H1 (cell line): ENCODE measurements around the gene UCP2. TPM values are rescaled to one million over a fixed set of nuclear protein-coding genes. Genes with fewer than 3 reads are reported as not detected.

ENCODE experiments used
- CTCF ChIA-PET: fragments of 300-600 bp; sonication (Branson Sonifier 250); formaldehyde crosslinking; loops from one replicate; lab custom pipeline; 2021; ENCODE audit not compliant: partially characterized antibody; lab: Charles Lee
- POLR2A ChIA-PET: fragments of 300-600 bp; sonication (Branson Sonifier 250); formaldehyde crosslinking; loops from one replicate; lab custom pipeline; 2021; ENCODE audit warnings: inconsistent platforms; ENCODE audit not compliant: partially characterized antibody; lab: Charles Lee
- DNase-seq, 2 experiments: peaks; one replicate each; pipeline versions ENCODE4 v3.0.0 to v3.0.0-alpha.2; 2010 to 2022; ENCODE audit warnings: low spot score in 2 of 2, low read depth in 1 of 2, mixed read lengths in 1 of 2
- FAIRE-seq: peaks from 2 replicates; lab custom pipeline; 2011; peaks lifted over from hg19 to GRCh38; lab: Jason Lieb, UNC
- H2AFZ ChIP-seq: 2 replicates; pipeline ENCODE4 v1.8.1; 2012; ENCODE audit warnings: low read length, inconsistent platforms
- H2AK5ac ChIP-seq: 2 replicates; pipeline ENCODE4 v1.6.1; 2013; ENCODE audit warnings: low read depth, low read length
- H2BK120ac ChIP-seq: replicated peaks from 2 replicates; pipeline ENCODE3; 2013; ENCODE audit warnings: low read depth, low read length, inconsistent platforms
- H2BK12ac ChIP-seq: 2 replicates; pipeline ENCODE4 v1.6.1; 2013; ENCODE audit warnings: low read depth, low read length
- H2BK15ac ChIP-seq: 2 replicates; pipeline ENCODE4 v1.6.1; 2013; ENCODE audit warnings: low read length
- H2BK20ac ChIP-seq: 2 replicates; pipeline ENCODE4 v1.6.1; 2013; ENCODE audit warnings: low read length
- H2BK5ac ChIP-seq: 2 replicates; pipeline ENCODE4 v1.6.1; 2013; ENCODE audit warnings: low read depth, low read length
- H3K14ac ChIP-seq: 2 replicates; pipeline ENCODE4 v1.6.1; 2013; ENCODE audit warnings: inconsistent platforms; ENCODE audit not compliant: insufficient read length
- H3K18ac ChIP-seq: 2 replicates; pipeline ENCODE4 v1.6.1; 2013; ENCODE audit warnings: low read length; ENCODE audit errors: extremely low read depth
- H3K23ac ChIP-seq: 2 replicates; pipeline ENCODE4 v1.6.1; 2013; ENCODE audit warnings: inconsistent platforms; ENCODE audit not compliant: insufficient read length
- H3K23me2 ChIP-seq: 2 replicates; pipeline ENCODE4 v1.6.1; 2013; ENCODE audit warnings: low read depth, low read length
- H3K27ac ChIP-seq: 2 replicates; pipeline ENCODE4 v1.6.1; 2011; ENCODE audit warnings: low read depth, low read length, inconsistent platforms
- H3K27me3 ChIP-seq, 4 experiments: replicated peaks in 1 of 4; 1 replicate in 1 of 4; 2 replicates in 3 of 4; pipeline versions ENCODE4 v1.6.1 to v1.8.1; 2011 to 2013; ENCODE audit warnings: low read length in 3 of 4, mild to moderate bottlenecking in 3 of 4, inconsistent platforms in 2 of 4, mixed read lengths in 2 of 4, moderate library complexity in 1 of 4; ENCODE audit not compliant: control insufficient read depth in 3 of 4, insufficient read depth in 3 of 4; ENCODE audit errors: extremely low read depth in 1 of 4
- H3K36me3 ChIP-seq, 4 experiments: 2 replicates each; pipeline versions ENCODE4 v1.6.1 to v1.8.1; 2011 to 2013; ENCODE audit warnings: mild to moderate bottlenecking in 4 of 4, low read length in 3 of 4, moderate library complexity in 2 of 4, control low read depth in 1 of 4, inconsistent platforms in 1 of 4; ENCODE audit not compliant: insufficient read depth in 4 of 4, control insufficient read depth in 2 of 4
- H3K4ac ChIP-seq: replicated peaks from 2 replicates; pipeline ENCODE3; 2013; ENCODE audit warnings: low read length, low read depth, mixed read lengths, inconsistent platforms; ENCODE audit not compliant: insufficient read length
- H3K4me1 ChIP-seq, 4 experiments: replicated peaks in 1 of 4; 1 replicate in 1 of 4; 2 replicates in 3 of 4; pipeline versions ENCODE4 v1.6.1 to v1.8.1; 2011 to 2013; ENCODE audit warnings: low read length in 3 of 4, inconsistent platforms in 2 of 4, mixed read lengths in 1 of 4; ENCODE audit not compliant: insufficient read depth in 4 of 4, control insufficient read depth in 3 of 4
- H3K4me2 ChIP-seq, 2 experiments: 2 replicates each; pipeline versions ENCODE4 v1.6.1 to v1.8.1; 2011 to 2013; ENCODE audit warnings: low read depth in 2 of 2, low read length in 2 of 2, control low read depth in 1 of 2, inconsistent platforms in 1 of 2, mild to moderate bottlenecking in 1 of 2; ENCODE audit not compliant: insufficient read depth in 1 of 2
- H3K4me3 ChIP-seq, 4 experiments: fragments of 200-600, 300-600 bp in 1 of 4; sonication (generic), shearing (Covaris generic), sonication (Bioruptor Twin) in 1 of 4; 2 replicates each; pipeline versions ENCODE4 v1.5.1 to v1.8.1; 2011 to 2016; ENCODE audit warnings: low read length in 4 of 4, low read depth in 3 of 4, control low read depth in 2 of 4, inconsistent platforms in 2 of 4, mild to moderate bottlenecking in 2 of 4, mixed read lengths in 1 of 4, moderate library complexity in 1 of 4; ENCODE audit not compliant: insufficient read depth in 2 of 4; ENCODE audit errors: extremely low read depth in 1 of 4
- H3K56ac ChIP-seq: replicated peaks from 2 replicates; pipeline ENCODE3; 2013; ENCODE audit warnings: low read depth, mild to moderate bottlenecking, mixed read lengths, low read length, inconsistent platforms; ENCODE audit not compliant: insufficient read length
- H3K79me1 ChIP-seq: 2 replicates; pipeline ENCODE4 v1.6.1; 2013; ENCODE audit warnings: low read depth, low read length, control low read depth
- H3K79me2 ChIP-seq, 2 experiments: 2 replicates each; pipeline versions ENCODE4 v1.6.1 to v1.8.1; 2012 to 2013; ENCODE audit warnings: low read length in 2 of 2, mild to moderate bottlenecking in 2 of 2, inconsistent platforms in 1 of 2; ENCODE audit not compliant: insufficient read depth in 2 of 2, control insufficient read depth in 1 of 2
- H3K9ac ChIP-seq, 4 experiments: replicated peaks in 1 of 4; 1 replicate in 1 of 4; 2 replicates in 3 of 4; pipeline versions ENCODE4 v1.6.1 to v1.8.1; 2011 to 2013; ENCODE audit warnings: low read depth in 3 of 4, low read length in 3 of 4, control low read depth in 2 of 4, mild to moderate bottlenecking in 2 of 4, moderate library complexity in 2 of 4, inconsistent platforms in 1 of 4; ENCODE audit errors: extremely low read depth in 1 of 4
- H3K9me3 ChIP-seq, 2 experiments: 2 replicates each; pipeline versions ENCODE4 v1.6.1 to v1.8.1; 2012 to 2013; ENCODE audit warnings: mild to moderate bottlenecking in 2 of 2, moderate library complexity in 2 of 2, control low read depth in 1 of 2, inconsistent platforms in 1 of 2, low read depth in 1 of 2, low read length in 1 of 2, mixed read lengths in 1 of 2; ENCODE audit not compliant: insufficient read depth in 2 of 2
- H4K20me1 ChIP-seq, 2 experiments: replicated peaks in 1 of 2; 2 replicates each; pipeline versions ENCODE3 to v1.8.1; 2011 to 2013; ENCODE audit warnings: inconsistent platforms in 2 of 2, low read length in 2 of 2, mild to moderate bottlenecking in 1 of 2; ENCODE audit not compliant: insufficient read depth in 2 of 2, control insufficient read depth in 1 of 2
- H4K5ac ChIP-seq: 2 replicates; pipeline ENCODE4 v1.6.1; 2013; ENCODE audit warnings: low read length, low read depth, mixed read lengths, inconsistent platforms; ENCODE audit not compliant: insufficient read length
- H4K8ac ChIP-seq: 2 replicates; pipeline ENCODE4 v1.8.0; 2013; ENCODE audit warnings: mild to moderate bottlenecking, moderate library complexity, low read length, inconsistent platforms; ENCODE audit not compliant: insufficient read depth; ENCODE audit errors: extremely low read depth
- H4K91ac ChIP-seq: replicated peaks from 2 replicates; pipeline ENCODE3; 2013; ENCODE audit warnings: low read length, mixed read lengths, inconsistent platforms; ENCODE audit not compliant: insufficient read length
- GTF2F1 ChIP-seq: IDR thresholded peaks from 2 replicates; pipeline ENCODE4 v1.6.1; 2012; ENCODE audit warnings: low read depth, low read length, improper control_type of control experiment, borderline replicate concordance
- JUND ChIP-seq: IDR thresholded peaks from 2 replicates; pipeline ENCODE4 v1.6.1; 2011; ENCODE audit warnings: mild to moderate bottlenecking, improper control_type of control experiment, low read length
- MAX ChIP-seq: IDR thresholded peaks from 2 replicates; pipeline ENCODE4 v1.6.1; 2012; ENCODE audit warnings: inconsistent platforms
- WGBS, 2 experiments: shearing (Covaris generic) in 1 of 2; methylation state at CpG; one replicate each; pipeline versions ENCODE4 v1.1.6 to v1.1.7; 2013 to 2015; ENCODE audit warnings: low lambda C conversion rate in 2 of 2, mixed read lengths in 2 of 2, inconsistent platforms in 1 of 2, low coverage in 1 of 2, missing lambda C conversion rate in 1 of 2; ENCODE audit not compliant: insufficient replicate concordance in 2 of 2, insufficient coverage in 1 of 2, insufficient read length in 1 of 2; ENCODE audit errors: extremely low coverage in 1 of 2, missing lambda C conversion rate in 1 of 2; 5-methylcytosine and 5-hydroxymethylcytosine counted together
- polyA plus RNA-seq, 7 experiments: library from polyadenylated mRNA; depleted of rRNA in 3 of 7; stranded (reverse) in 5 of 7; unstranded in 2 of 7; fragments of >200 nt in 5 of 7; fragments of 200-250 nt in 2 of 7; gene quantifications; 1 replicate in 5 of 7; 2 replicates in 1 of 7; 4 replicates in 1 of 7; pipeline versions ENCODE4 v1.2.1 to v1.2.3, GENCODE V29; 2011 to 2013; ENCODE audit warnings: missing spikeins in 2 of 7, mixed read lengths in 2 of 7
- total RNA-seq: library from RNA; stranded (reverse); fragmentation: NEBNext Ultra II Directional; extraction: Animal tissue kit (Norgen Biotek cat#: 25700); gene quantifications from 2 replicates; pipeline ENCODE4 v1.2.1, GENCODE V29; 2021

UCP2 gene
- total and polyA plus RNA-seq, 2 of the 8 experiments (the other 6 are each of a cell fraction or from before 2014, with no cell fraction given) = 46.2 to 55.2 TPM

DNA sequence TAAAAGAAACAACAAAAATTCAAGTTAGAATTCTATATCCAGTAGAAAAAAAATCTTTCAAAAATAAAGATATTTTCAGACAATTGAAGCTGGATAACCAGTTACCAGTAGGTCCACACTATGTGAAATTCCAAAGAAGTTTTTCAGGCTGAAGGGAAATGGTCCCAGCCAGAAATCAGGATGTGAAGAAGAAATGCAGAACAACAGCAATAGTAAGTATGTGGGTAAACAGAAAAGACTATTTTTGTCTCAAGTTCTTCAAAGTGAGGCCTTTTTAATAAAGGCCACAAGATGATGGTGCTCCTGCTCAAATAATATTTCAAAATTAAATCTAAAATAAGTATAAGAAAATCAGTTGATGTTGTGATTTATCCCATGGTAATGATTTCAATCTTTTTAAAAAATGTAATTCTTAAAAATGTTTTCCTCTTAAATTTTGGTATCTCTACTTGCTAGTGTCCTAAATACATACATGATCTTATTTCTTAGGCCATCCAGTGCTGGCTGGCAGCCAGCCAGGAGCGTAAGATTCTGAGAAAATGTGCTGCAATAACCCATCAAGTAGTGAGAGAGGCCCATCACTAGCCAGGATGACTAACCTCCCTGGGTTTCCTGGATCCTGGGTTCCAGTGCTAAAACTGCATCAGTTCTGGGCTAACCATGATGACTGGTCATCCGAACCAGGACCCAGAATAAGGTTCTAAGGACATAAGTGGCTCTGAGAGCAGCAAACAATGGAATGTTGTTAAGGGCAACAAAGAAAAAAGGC, 41.8 kb upstream of the UCP2 start:
- Histone ChIP-seq H3K56ac (no peak overlapping the region), H4K8ac (no peak overlapping the region), H3K9ac (no peak overlapping the region), H3K27me3 (no peaks in the 10 kb centered on the region), H2BK120ac (no peak overlapping the region), H4K20me1 (no peaks in the 10 kb centered on the region), H2BK15ac (no peak overlapping the region), H4K5ac (no peak overlapping the region), H2BK5ac (no peak overlapping the region), H2BK20ac (no peak overlapping the region), H2AFZ (no peak overlapping the region), H3K23me2 (no peaks in the 10 kb centered on the region; the same call in 1 of the 2 replicates), H3K4me2 (no peak overlapping the region)
- no peak for TF ChIP-seq JUND
- no peak for TF ChIP-seq MAX
- TF ChIP-seq GTF2F1 = no peak
- TF ChIP-seq, all 59 proteins: peak for 0
- H3K4me3 ChIP-seq = no peak overlapping the region
- no peak overlapping the region for H2AK5ac ChIP-seq
- FAIRE-seq (no peak), DNase-seq (no peak)
- H4K91ac ChIP-seq = no peak overlapping the region
- no peak overlapping the region for H3K27ac ChIP-seq
- H3K9me3 ChIP-seq = no peaks in the 10 kb centered on the region
- H2BK12ac ChIP-seq = no peak overlapping the region
- H3K4ac ChIP-seq = no peak overlapping the region
- H3K18ac ChIP-seq = no peak overlapping the region
- 94% methylated on average over 2 of the region's 2 CpGs; no CpG with 5 or more reads in 1 of the 2 experiments for WGBS, 2 experiments
- no peaks in the 10 kb centered on the region for H3K79me2 ChIP-seq
- ChIA-PET CTCF (no interaction called here), POLR2A (no interaction called here)
- no peaks in the 10 kb centered on the region for H3K4me1 ChIP-seq
- H3K14ac ChIP-seq = no peak overlapping the region
- no peaks in the 10 kb centered on the region for H3K79me1 ChIP-seq
- H3K36me3 ChIP-seq = peaks cover 0 to 7% (median 0%) of the 10 kb centered on the region in 4 experiments; a peak in 1 of 8 replicates
- no peak overlapping the region for H3K23ac ChIP-seq
